Endodermal cell (in vitro differentiated cells): ENCODE data around the gene SH3GL2. TPM values are rescaled to one million over a fixed set of nuclear protein-coding genes. Genes with fewer than 3 reads are reported as not detected.

ENCODE experiments used
- DNase-seq: peaks from one replicate; pipeline ENCODE4 v3.0.0-alpha.2; 2017
- H3K27ac ChIP-seq: 2 replicates; pipeline ENCODE4 v1.5.1; 2013; ENCODE audit warnings: mild to moderate bottlenecking, low read depth, low read length, moderate library complexity
- H3K27me3 ChIP-seq: 2 replicates; pipeline ENCODE4 v1.6.1; 2013; ENCODE audit warnings: mild to moderate bottlenecking, low read length, moderate library complexity; ENCODE audit not compliant: insufficient read depth, control insufficient read depth, poor library complexity, severe bottlenecking
- H3K36me3 ChIP-seq: 2 replicates; pipeline ENCODE4 v1.7.0; 2013; ENCODE audit warnings: mild to moderate bottlenecking, low read length, moderate library complexity; ENCODE audit not compliant: control insufficient read depth, insufficient read depth
- H3K4me1 ChIP-seq: one replicate; pipeline ENCODE4 v1.7.0; 2013; ENCODE audit warnings: low read length; ENCODE audit not compliant: control insufficient read depth, insufficient read depth
- H3K4me3 ChIP-seq: 2 replicates; pipeline ENCODE4 v1.5.1; 2013; ENCODE audit warnings: mild to moderate bottlenecking, low read length, moderate library complexity
- H3K9ac ChIP-seq: 2 replicates; pipeline ENCODE4 v1.6.1; 2013; ENCODE audit warnings: mild to moderate bottlenecking, low read length, moderate library complexity; ENCODE audit not compliant: poor library complexity, severe bottlenecking; ENCODE audit errors: extremely low read depth
- H3K9me3 ChIP-seq: 2 replicates; pipeline ENCODE4 v1.6.1; 2013; ENCODE audit warnings: mild to moderate bottlenecking, low read length, moderate library complexity; ENCODE audit not compliant: control insufficient read depth
- H3K27ac Mint-ChIP-seq: 2 replicates; pipeline ENCODE4 v1.8.0; 2020; ENCODE audit warnings: mixed read lengths
- H3K27me3 Mint-ChIP-seq: 2 replicates; pipeline ENCODE4 v1.8.0; 2021; ENCODE audit warnings: mild to moderate bottlenecking, mixed read lengths; ENCODE audit not compliant: insufficient read depth
- H3K36me3 Mint-ChIP-seq: 2 replicates; pipeline ENCODE4 v1.8.0; 2020; ENCODE audit warnings: low read depth, mixed read lengths
- H3K4me1 Mint-ChIP-seq: 2 replicates; pipeline ENCODE4 v1.8.0; 2020; ENCODE audit warnings: mixed read lengths
- H3K4me3 Mint-ChIP-seq: 2 replicates; pipeline ENCODE4 v1.8.0; 2020; ENCODE audit warnings: mild to moderate bottlenecking, moderate library complexity, mixed read lengths
- H3K9me3 Mint-ChIP-seq: 2 replicates; pipeline ENCODE4 v1.8.0; 2020; ENCODE audit warnings: mild to moderate bottlenecking, mixed read lengths
- CTCF ChIP-seq: fragments of 200-600 bp; sonication (generic); conservative IDR thresholded peaks from 2 replicates; pipeline ENCODE4 v1.5.0; 2021; ENCODE audit warnings: antibody characterized with exemption, mild to moderate bottlenecking
- WGBS, 2 experiments: methylation state at CpG; one replicate each; pipeline versions ENCODE4 v1.1.5 to v1.1.7; 2013; ENCODE audit warnings: missing lambda C conversion rate in 2 of 2, mixed read lengths in 1 of 2; ENCODE audit not compliant: insufficient coverage in 1 of 2, insufficient read length in 1 of 2; 5-methylcytosine and 5-hydroxymethylcytosine counted together
- total RNA-seq, 2 donors: library from RNA; stranded (reverse); fragmentation: NEBNext Ultra II Directional in 1 of 2; extraction: Animal tissue kit (Norgen Biotek cat#: 25700) in 1 of 2; gene quantifications; 2 replicates in 1 of 2; 3 replicates in 1 of 2; pipeline ENCODE4 v1.2.1, GENCODE V29; 2021

Gene SH3GL2
- total RNA-seq, 2 donors from 2014 or later, result 3.7 to 7.7 TPM

- Mint-ChIP-seq H3K36me3 (no peaks in the 10 kb centered on the region), H3K27ac (no peak overlapping the region), H3K27me3 (no peaks in the 10 kb centered on the region), H3K4me3 (no peak overlapping the region), H3K9me3 (no peaks in the 10 kb centered on the region), H3K4me1 (no peaks in the 10 kb centered on the region)
- H3K4me1 ChIP-seq, result no peaks in the 10 kb centered on the region
- no peaks in the 10 kb centered on the region for H3K36me3 ChIP-seq
- no peak overlapping the region for H3K4me3 ChIP-seq
- H3K9ac ChIP-seq, result no peak overlapping the region
- no peak overlapping the region for H3K27ac ChIP-seq
- H3K9me3 ChIP-seq, result no peaks in the 10 kb centered on the region
- no peak for TF ChIP-seq CTCF
- DNase-seq, result no peak
- WGBS, 2 experiments, result 88 to 100% methylated on average over 1 to 2 of the region's 2 CpGs
- H3K27me3 ChIP-seq, result no peaks in the 10 kb centered on the region
Measured at GRCh38 chr9:17694336-17694735, 115.5 kb downstream of the SH3GL2 start.

- Mint-ChIP-seq H3K27ac (no peak overlapping the region), H3K36me3 (no peaks in the 10 kb centered on the region), H3K9me3 (no peaks in the 10 kb centered on the region), H3K27me3 (no peaks in the 10 kb centered on the region), H3K4me3 (no peak overlapping the region), H3K4me1 (no peaks in the 10 kb centered on the region)
- WGBS, 2 experiments, result 91 to 100% methylated on average over 1 to 3 of the region's 3 CpGs
- no peak for DNase-seq
- H3K27me3 ChIP-seq, result no peaks in the 10 kb centered on the region
- no peak overlapping the region for H3K27ac ChIP-seq
- TF ChIP-seq CTCF, result no peak
- H3K4me3 ChIP-seq, result no peak overlapping the region
- no peak overlapping the region for H3K9ac ChIP-seq
- no peaks in the 10 kb centered on the region for H3K9me3 ChIP-seq
- H3K4me1 ChIP-seq, result no peaks in the 10 kb centered on the region
- H3K36me3 ChIP-seq, result no peaks in the 10 kb centered on the region
Measured at GRCh38 chr9:17695482-17695881, 116.6 kb downstream of the SH3GL2 start.

- Histone ChIP-seq H3K9me3 (no peaks in the 10 kb centered on the region), H3K27ac (no peak overlapping the region), H3K4me1 (no peaks in the 10 kb centered on the region), H3K4me3 (no peak overlapping the region), H3K36me3 (no peaks in the 10 kb centered on the region), H3K27me3 (no peaks in the 10 kb centered on the region), H3K9ac (no peak overlapping the region)
- Mint-ChIP-seq H3K27me3 (no peaks in the 10 kb centered on the region), H3K4me3 (no peak overlapping the region), H3K9me3 (no peaks in the 10 kb centered on the region), H3K27ac (no peak overlapping the region), H3K36me3 (no peaks in the 10 kb centered on the region), H3K4me1 (no peaks in the 10 kb centered on the region)
- no peak for DNase-seq
- WGBS, 2 experiments, result 90 to 92% methylated on average over 3 of the region's 3 CpGs
- TF ChIP-seq CTCF, result no peak
Measured at GRCh38 chr9:17699615-17700330, 120.9 kb downstream of the SH3GL2 start.
